Measurements from ENCODE around the gene HOXC9.

The HOXC9 gene

GRCh38 chr12:54028314-54029201 is 28.6 kb downstream of the HOXC9 start, which contains the start of gene HOXC6:
HOXC6 (plus strand) TSS chr12:54028440; CDS start chr12:54028522, 82 bp downstream.
- Histone ChIP-seq H3K9ac (ENCODE audit: low read depth, low read length) (no peak within 1 kb of the TSS), H3K27ac (ENCODE audit: low read length) (no peak within 1 kb of the TSS), H3K4me1 (ENCODE audit: insufficient read depth, low read length) (no peaks in the 10 kb centered on the region), H3K79me2 (ENCODE audit: insufficient read depth, low read length) (no peaks in the 10 kb centered on the region), H3K36me3 (ENCODE audit: insufficient read depth, low read length) (no peaks in the 10 kb centered on the region), H2AFZ (ENCODE audit: low read depth, low read length) (no peak within 1 kb of the TSS), H4K20me1 (ENCODE audit: insufficient read depth, low read length) (no peaks in the 10 kb centered on the region), H3K4me2 (ENCODE audit: insufficient read depth, low read length) (no peak within 1 kb of the TSS), H3K9me3 (ENCODE audit: insufficient read depth, low read length, severe bottlenecking) (no peaks in the 10 kb centered on the region), H3K4me3 (ENCODE audit: low read depth in 1 of 2, low read length in 2 of 2) (no peak within 1 kb of the TSS), H3K27me3 (ENCODE audit: insufficient read depth, low read length, poor library complexity) (peaks cover 38% of the 10 kb centered on the region)
- TF ChIP-seq EZH2 (IDR thresholded peaks at IDR 0.05; ENCODE audit: borderline replicate concordance, low read depth, low read length, severe bottlenecking) (no peak), CTCF (IDR thresholded peaks at IDR 0.05; ENCODE audit: borderline replicate concordance, extremely low read depth, low read length, poor library complexity, severe bottlenecking) (no peak)
- no peak for ATAC-seq (ENCODE audit: insufficient read depth, low read depth)
- DNase-seq, result no peak

GRCh38 chr12:54029529-54030441 is 29.8 kb downstream of the HOXC9 start:
- ATAC-seq (ENCODE audit: insufficient read depth, low read depth) (no peak), DNase-seq (no peak)
- TF ChIP-seq EZH2 (IDR thresholded peaks at IDR 0.05; ENCODE audit: borderline replicate concordance, low read depth, low read length, severe bottlenecking) (no peak), CTCF (IDR thresholded peaks at IDR 0.05; ENCODE audit: borderline replicate concordance, extremely low read depth, low read length, poor library complexity, severe bottlenecking) (no peak)
- no peak overlapping the region for H3K4me2 ChIP-seq (ENCODE audit: insufficient read depth, low read length)
- no peak overlapping the region for H3K27ac ChIP-seq (ENCODE audit: low read length)
- H3K36me3 ChIP-seq (ENCODE audit: insufficient read depth, low read length), result no peaks in the 10 kb centered on the region
- no peak overlapping the region for H3K4me3 ChIP-seq (ENCODE audit: low read depth in 1 of 2, low read length in 2 of 2)
- H2AFZ ChIP-seq (ENCODE audit: low read depth, low read length), result no peak overlapping the region
- no peak overlapping the region for H3K9ac ChIP-seq (ENCODE audit: low read depth, low read length)
- H3K4me1 ChIP-seq (ENCODE audit: insufficient read depth, low read length), result no peaks in the 10 kb centered on the region
- H4K20me1 ChIP-seq (ENCODE audit: insufficient read depth, low read length), result no peaks in the 10 kb centered on the region
- no peaks in the 10 kb centered on the region for H3K9me3 ChIP-seq (ENCODE audit: insufficient read depth, low read length, severe bottlenecking)
- peaks cover 27% of the 10 kb centered on the region for H3K27me3 ChIP-seq (ENCODE audit: insufficient read depth, low read length, poor library complexity)
- H3K79me2 ChIP-seq (ENCODE audit: insufficient read depth, low read length), result no peaks in the 10 kb centered on the region

GRCh38 chr12:54030442-54030801 is 30.5 kb downstream of the HOXC9 start:
- Histone ChIP-seq H3K4me3 (ENCODE audit: low read depth in 1 of 2, low read length in 2 of 2) (no peak overlapping the region), H4K20me1 (ENCODE audit: insufficient read depth, low read length) (no peaks in the 10 kb centered on the region), H3K27me3 (ENCODE audit: insufficient read depth, low read length, poor library complexity) (peaks cover 21% of the 10 kb centered on the region), H3K4me1 (ENCODE audit: insufficient read depth, low read length) (no peaks in the 10 kb centered on the region), H3K9ac (ENCODE audit: low read depth, low read length) (no peak overlapping the region), H3K27ac (ENCODE audit: low read length) (no peak overlapping the region), H2AFZ (ENCODE audit: low read depth, low read length) (no peak overlapping the region), H3K36me3 (ENCODE audit: insufficient read depth, low read length) (no peaks in the 10 kb centered on the region), H3K79me2 (ENCODE audit: insufficient read depth, low read length) (no peaks in the 10 kb centered on the region), H3K4me2 (ENCODE audit: insufficient read depth, low read length) (no peak overlapping the region), H3K9me3 (ENCODE audit: insufficient read depth, low read length, severe bottlenecking) (no peaks in the 10 kb centered on the region)
- TF ChIP-seq EZH2 (IDR thresholded peaks at IDR 0.05; ENCODE audit: borderline replicate concordance, low read depth, low read length, severe bottlenecking), result no peak
- TF ChIP-seq CTCF (IDR thresholded peaks at IDR 0.05; ENCODE audit: borderline replicate concordance, extremely low read depth, low read length, poor library complexity, severe bottlenecking), result no peak
- DNase-seq (no peak), ATAC-seq (ENCODE audit: insufficient read depth, low read depth) (no peak)
